ENCODE measurements around the gene DSC2.

DSC2 gene

GRCh38 chr18:31044926-31045325, 57.3 kb downstream of the DSC2 start:
- H3K4me2 ChIP-seq (ENCODE audit: low read length) = no peak overlapping the region
- no peaks in the 10 kb centered on the region for H3K27me3 ChIP-seq (ENCODE audit: low read depth, low read length)
- H3K4me3 ChIP-seq (ENCODE audit: low read length) = no peak overlapping the region
- H3K79me2 ChIP-seq (ENCODE audit: low read length) = no peaks in the 10 kb centered on the region
- H4K20me1 ChIP-seq (ENCODE audit: insufficient read depth, low read length) = no peaks in the 10 kb centered on the region
- H3K36me3 ChIP-seq (replicated peaks; ENCODE audit: low read depth, low read length) = no peaks in the 10 kb centered on the region
- H3K27ac ChIP-seq (ENCODE audit: low read length) = no peak overlapping the region
- TF ChIP-seq EZH2phosphoT487 (IDR thresholded peaks at IDR 0.05; ENCODE audit: low read depth) = no peak
- TF ChIP-seq CTCF (IDR thresholded peaks at IDR 0.05; ENCODE audit: low read depth, low read length) = no peak
- H3K4me1 ChIP-seq (ENCODE audit: low read length) = no peaks in the 10 kb centered on the region
- H2AFZ ChIP-seq (ENCODE audit: low read depth, low read length) = no peak overlapping the region
- no peak overlapping the region for H3K9ac ChIP-seq (ENCODE audit: low read length)
- no peaks in the 10 kb centered on the region for H3K9me3 ChIP-seq (ENCODE audit: insufficient read depth, low read length)

GRCh38 chr18:31043709-31044108, 58.5 kb downstream of the DSC2 start:
- H3K4me1 ChIP-seq (ENCODE audit: low read length) = no peaks in the 10 kb centered on the region
- H3K36me3 ChIP-seq (replicated peaks; ENCODE audit: low read depth, low read length) = no peaks in the 10 kb centered on the region
- H3K79me2 ChIP-seq (ENCODE audit: low read length) = no peaks in the 10 kb centered on the region
- no peak overlapping the region for H2AFZ ChIP-seq (ENCODE audit: low read depth, low read length)
- no peaks in the 10 kb centered on the region for H3K9me3 ChIP-seq (ENCODE audit: insufficient read depth, low read length)
- no peak for TF ChIP-seq EZH2phosphoT487 (IDR thresholded peaks at IDR 0.05; ENCODE audit: low read depth)
- TF ChIP-seq CTCF (IDR thresholded peaks at IDR 0.05; ENCODE audit: low read depth, low read length) = no peak
- no peak overlapping the region for H3K4me3 ChIP-seq (ENCODE audit: low read length)
- no peak overlapping the region for H3K4me2 ChIP-seq (ENCODE audit: low read length)
- H3K27me3 ChIP-seq (ENCODE audit: low read depth, low read length) = no peaks in the 10 kb centered on the region
- no peak overlapping the region for H3K27ac ChIP-seq (ENCODE audit: low read length)
- no peak overlapping the region for H3K9ac ChIP-seq (ENCODE audit: low read length)
- H4K20me1 ChIP-seq (ENCODE audit: insufficient read depth, low read length) = no peaks in the 10 kb centered on the region

- Histone ChIP-seq H3K4me2 (ENCODE audit: low read length) (no peak within 1 kb of the TSS), H3K9me3 (ENCODE audit: insufficient read depth, low read length) (no peaks in the 10 kb centered on the region), H3K4me1 (ENCODE audit: low read length) (no peaks in the 10 kb centered on the region), H2AFZ (ENCODE audit: low read depth, low read length) (no peak within 1 kb of the TSS), H3K36me3 (replicated peaks; ENCODE audit: low read depth, low read length) (no peaks in the 10 kb centered on the region), H3K27ac (ENCODE audit: low read length) (no peak within 1 kb of the TSS), H4K20me1 (ENCODE audit: insufficient read depth, low read length) (no peaks in the 10 kb centered on the region), H3K9ac (ENCODE audit: low read length) (no peak within 1 kb of the TSS), H3K79me2 (ENCODE audit: low read length) (no peaks in the 10 kb centered on the region), H3K4me3 (ENCODE audit: low read length) (no peak within 1 kb of the TSS), H3K27me3 (ENCODE audit: low read depth, low read length) (no peaks in the 10 kb centered on the region)
- TF ChIP-seq EZH2phosphoT487 (IDR thresholded peaks at IDR 0.05; ENCODE audit: low read depth) (no peak), CTCF (IDR thresholded peaks at IDR 0.05; ENCODE audit: low read depth, low read length) (no peak)
These were observed 59.6 kb downstream of the DSC2 start, which contains the start of gene DSC3 for GRCh38 chr18:31042406-31043181. Gene DSC3, minus strand, starts transcription at chr18:31042742. Its CDS starts 82 bp downstream, at chr18:31042660.

- H3K4me2 ChIP-seq (ENCODE audit: low read length) = no peak overlapping the region
- H3K4me1 ChIP-seq (ENCODE audit: low read length) = no peaks in the 10 kb centered on the region
- H4K20me1 ChIP-seq (ENCODE audit: insufficient read depth, low read length) = no peaks in the 10 kb centered on the region
- no peak for TF ChIP-seq EZH2phosphoT487 (IDR thresholded peaks at IDR 0.05; ENCODE audit: low read depth)
- no peak for TF ChIP-seq CTCF (IDR thresholded peaks at IDR 0.05; ENCODE audit: low read depth, low read length)
- H3K79me2 ChIP-seq (ENCODE audit: low read length) = no peaks in the 10 kb centered on the region
- H3K27me3 ChIP-seq (ENCODE audit: low read depth, low read length) = no peaks in the 10 kb centered on the region
- H3K4me3 ChIP-seq (ENCODE audit: low read length) = no peak overlapping the region
- no peak overlapping the region for H3K27ac ChIP-seq (ENCODE audit: low read length)
- no peaks in the 10 kb centered on the region for H3K36me3 ChIP-seq (replicated peaks; ENCODE audit: low read depth, low read length)
- H3K9me3 ChIP-seq (ENCODE audit: insufficient read depth, low read length) = no peaks in the 10 kb centered on the region
- H2AFZ ChIP-seq (ENCODE audit: low read depth, low read length) = no peak overlapping the region
- H3K9ac ChIP-seq (ENCODE audit: low read length) = no peak overlapping the region
These were observed 60.2 kb downstream of the DSC2 start for GRCh38 chr18:31042084-31042405.

Measured in OCI-LY3 (cell line).